Breast epithelium (tissue), 3 donors: Measurements from ENCODE around the gene PRPSAP1.
"Not testable (repeated sequence)": the region's sequence is repeated elsewhere in the genome, so short reads cannot be mapped to it uniquely, and the experiment has no call there.

Experiments
- POLR2A ChIP-seq: fragments of 450-650 bp; IDR thresholded peaks from one replicate; pipeline ENCODE4 v1.6.1; 2016; ENCODE audit warnings: antibody characterized with exemption, mild to moderate bottlenecking, moderate library complexity
- TF ChIP-seq, protein P1 (sequence below), 3 donors: fragments of 450-650 bp; IDR thresholded peaks; one replicate each; pipeline ENCODE4 v1.5.1; 2016 to 2017; ENCODE audit warnings: antibody characterized with exemption in 3 of 3, mild to moderate bottlenecking in 3 of 3, moderate library complexity in 3 of 3

DNA sequence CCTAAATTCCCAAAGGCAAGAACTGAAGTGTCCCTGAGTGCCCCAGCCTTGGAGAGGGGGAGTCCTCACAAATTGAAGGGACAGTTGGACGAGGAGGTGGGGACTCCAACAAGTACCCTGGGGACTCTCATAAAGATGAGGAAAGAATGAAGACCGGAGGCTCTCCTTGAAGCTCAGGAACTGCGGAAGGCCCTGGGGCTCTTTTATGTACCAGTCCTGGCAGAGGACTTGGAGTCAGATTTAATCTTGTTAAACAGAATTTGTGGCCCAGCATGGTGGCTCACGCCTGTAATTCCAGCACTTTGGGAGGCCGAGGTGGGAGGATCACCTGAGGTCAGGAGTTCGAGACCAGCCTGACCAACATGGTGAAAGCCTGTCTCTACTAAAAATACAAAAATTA lies 6.1 kb upstream of the PRPSAP1 start:
- TF ChIP-seq, protein P1, sequence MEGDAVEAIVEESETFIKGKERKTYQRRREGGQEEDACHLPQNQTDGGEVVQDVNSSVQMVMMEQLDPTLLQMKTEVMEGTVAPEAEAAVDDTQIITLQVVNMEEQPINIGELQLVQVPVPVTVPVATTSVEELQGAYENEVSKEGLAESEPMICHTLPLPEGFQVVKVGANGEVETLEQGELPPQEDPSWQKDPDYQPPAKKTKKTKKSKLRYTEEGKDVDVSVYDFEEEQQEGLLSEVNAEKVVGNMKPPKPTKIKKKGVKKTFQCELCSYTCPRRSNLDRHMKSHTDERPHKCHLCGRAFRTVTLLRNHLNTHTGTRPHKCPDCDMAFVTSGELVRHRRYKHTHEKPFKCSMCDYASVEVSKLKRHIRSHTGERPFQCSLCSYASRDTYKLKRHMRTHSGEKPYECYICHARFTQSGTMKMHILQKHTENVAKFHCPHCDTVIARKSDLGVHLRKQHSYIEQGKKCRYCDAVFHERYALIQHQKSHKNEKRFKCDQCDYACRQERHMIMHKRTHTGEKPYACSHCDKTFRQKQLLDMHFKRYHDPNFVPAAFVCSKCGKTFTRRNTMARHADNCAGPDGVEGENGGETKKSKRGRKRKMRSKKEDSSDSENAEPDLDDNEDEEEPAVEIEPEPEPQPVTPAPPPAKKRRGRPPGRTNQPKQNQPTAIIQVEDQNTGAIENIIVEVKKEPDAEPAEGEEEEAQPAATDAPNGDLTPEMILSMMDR (IDR thresholded peaks at IDR 0.05) = not testable (repeated sequence)
- not testable (repeated sequence) for TF ChIP-seq POLR2A
